Stimulated activated CD4-positive, alpha-beta T cell treated with anti-CD3 and anti-CD28 coated beads, Interleukin-4, amount 100 ng/mL, for 1 hour (primary cell): Measurements from ENCODE around the gene ATP6V1G2.

Experiments used
- DNase-seq: peaks from one replicate; pipeline ENCODE4 v3.0.0-alpha.2; 2020

ATP6V1G2 gene

DNA sequence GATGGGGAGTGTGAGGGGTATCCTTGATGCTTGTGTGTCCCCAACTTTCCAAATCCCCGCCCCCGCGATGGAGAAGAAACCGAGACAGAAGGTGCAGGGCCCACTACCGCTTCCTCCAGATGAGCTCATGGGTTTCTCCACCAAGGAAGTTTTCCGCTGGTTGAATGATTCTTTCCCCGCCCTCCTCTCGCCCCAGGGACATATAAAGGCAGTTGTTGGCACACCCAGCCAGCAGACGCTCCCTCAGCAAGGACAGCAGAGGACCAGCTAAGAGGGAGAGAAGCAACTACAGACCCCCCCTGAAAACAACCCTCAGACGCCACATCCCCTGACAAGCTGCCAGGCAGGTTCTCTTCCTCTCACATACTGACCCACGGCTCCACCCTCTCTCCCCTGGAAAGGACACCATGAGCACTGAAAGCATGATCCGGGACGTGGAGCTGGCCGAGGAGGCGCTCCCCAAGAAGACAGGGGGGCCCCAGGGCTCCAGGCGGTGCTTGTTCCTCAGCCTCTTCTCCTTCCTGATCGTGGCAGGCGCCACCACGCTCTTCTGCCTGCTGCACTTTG, 29.0 kb upstream of the ATP6V1G2 start, which contains the start of gene TNF:
TNF (plus strand) TSS at position 231 of the 567 bp plus-strand sequence; CDS start at position 408, 177 bp downstream.
- DNase-seq = peak; percentile 77

DNA sequence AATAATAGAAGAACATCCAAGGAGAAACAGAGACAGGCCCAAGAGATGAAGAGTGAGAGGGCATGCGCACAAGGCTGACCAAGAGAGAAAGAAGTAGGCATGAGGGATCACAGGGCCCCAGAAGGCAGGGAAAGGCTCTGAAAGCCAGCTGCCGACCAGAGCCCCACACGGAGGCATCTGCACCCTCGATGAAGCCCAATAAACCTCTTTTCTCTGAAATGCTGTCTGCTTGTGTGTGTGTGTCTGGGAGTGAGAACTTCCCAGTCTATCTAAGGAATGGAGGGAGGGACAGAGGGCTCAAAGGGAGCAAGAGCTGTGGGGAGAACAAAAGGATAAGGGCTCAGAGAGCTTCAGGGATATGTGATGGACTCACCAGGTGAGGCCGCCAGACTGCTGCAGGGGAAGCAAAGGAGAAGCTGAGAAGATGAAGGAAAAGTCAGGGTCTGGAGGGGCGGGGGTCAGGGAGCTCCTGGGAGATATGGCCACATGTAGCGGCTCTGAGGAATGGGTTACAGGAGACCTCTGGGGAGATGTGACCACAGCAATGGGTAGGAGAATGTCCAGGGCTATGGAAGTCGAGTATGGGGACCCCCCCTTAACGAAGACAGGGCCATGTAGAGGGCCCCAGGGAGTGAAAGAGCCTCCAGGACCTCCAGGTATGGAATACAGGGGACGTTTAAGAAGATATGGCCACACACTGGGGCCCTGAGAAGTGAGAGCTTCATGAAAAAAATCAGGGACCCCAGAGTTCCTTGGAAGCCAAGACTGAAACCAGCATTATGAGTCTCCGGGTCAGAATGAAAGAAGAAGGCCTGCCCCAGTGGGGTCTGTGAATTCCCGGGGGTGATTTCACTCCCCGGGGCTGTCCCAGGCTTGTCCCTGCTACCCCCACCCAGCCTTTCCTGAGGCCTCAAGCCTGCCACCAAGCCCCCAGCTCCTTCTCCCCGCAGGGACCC, 28.0 kb upstream of the ATP6V1G2 start:
- peak; percentile 53 for DNase-seq

DNA sequence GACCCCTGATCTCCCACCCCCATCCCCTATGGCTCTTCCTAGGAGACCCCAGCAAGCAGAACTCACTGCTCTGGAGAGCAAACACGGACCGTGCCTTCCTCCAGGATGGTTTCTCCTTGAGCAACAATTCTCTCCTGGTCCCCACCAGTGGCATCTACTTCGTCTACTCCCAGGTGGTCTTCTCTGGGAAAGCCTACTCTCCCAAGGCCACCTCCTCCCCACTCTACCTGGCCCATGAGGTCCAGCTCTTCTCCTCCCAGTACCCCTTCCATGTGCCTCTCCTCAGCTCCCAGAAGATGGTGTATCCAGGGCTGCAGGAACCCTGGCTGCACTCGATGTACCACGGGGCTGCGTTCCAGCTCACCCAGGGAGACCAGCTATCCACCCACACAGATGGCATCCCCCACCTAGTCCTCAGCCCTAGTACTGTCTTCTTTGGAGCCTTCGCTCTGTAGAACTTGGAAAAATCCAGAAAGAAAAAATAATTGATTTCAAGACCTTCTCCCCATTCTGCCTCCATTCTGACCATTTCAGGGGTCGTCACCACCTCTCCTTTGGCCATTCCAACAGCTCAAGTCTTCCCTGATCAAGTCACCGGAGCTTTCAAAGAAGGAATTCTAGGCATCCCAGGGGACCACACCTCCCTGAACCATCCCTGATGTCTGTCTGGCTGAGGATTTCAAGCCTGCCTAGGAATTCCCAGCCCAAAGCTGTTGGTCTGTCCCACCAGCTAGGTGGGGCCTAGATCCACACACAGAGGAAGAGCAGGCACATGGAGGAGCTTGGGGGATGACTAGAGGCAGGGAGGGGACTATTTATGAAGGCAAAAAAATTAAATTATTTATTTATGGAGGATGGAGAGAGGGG, 27.1 kb upstream of the ATP6V1G2 start:
- DNase-seq = no peak

DNA sequence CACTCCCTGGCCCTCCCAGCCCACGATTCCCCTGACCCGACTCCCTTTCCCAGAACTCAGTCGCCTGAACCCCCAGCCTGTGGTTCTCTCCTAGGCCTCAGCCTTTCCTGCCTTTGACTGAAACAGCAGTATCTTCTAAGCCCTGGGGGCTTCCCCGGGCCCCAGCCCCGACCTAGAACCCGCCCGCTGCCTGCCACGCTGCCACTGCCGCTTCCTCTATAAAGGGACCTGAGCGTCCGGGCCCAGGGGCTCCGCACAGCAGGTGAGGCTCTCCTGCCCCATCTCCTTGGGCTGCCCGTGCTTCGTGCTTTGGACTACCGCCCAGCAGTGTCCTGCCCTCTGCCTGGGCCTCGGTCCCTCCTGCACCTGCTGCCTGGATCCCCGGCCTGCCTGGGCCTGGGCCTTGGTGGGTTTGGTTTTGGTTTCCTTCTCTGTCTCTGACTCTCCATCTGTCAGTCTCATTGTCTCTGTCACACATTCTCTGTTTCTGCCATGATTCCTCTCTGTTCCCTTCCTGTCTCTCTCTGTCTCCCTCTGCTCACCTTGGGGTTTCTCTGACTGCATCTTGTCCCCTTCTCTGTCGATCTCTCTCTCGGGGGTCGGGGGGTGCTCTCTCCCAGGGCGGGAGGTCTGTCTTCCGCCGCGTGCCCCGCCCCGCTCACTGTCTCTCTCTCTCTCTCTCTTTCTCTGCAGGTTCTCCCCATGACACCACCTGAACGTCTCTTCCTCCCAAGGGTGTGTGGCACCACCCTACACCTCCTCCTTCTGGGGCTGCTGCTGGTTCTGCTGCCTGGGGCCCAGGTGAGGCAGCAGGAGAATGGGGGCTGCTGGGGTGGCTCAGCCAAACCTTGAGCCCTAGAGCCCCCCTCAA, 25.9 kb upstream of the ATP6V1G2 start, which contains the start of gene LTA:
LTA (plus strand) TSS at position 249 of the 871 bp plus-strand sequence; CDS start at position 703, 454 bp downstream.
- peak; percentile 80 for DNase-seq

DNA sequence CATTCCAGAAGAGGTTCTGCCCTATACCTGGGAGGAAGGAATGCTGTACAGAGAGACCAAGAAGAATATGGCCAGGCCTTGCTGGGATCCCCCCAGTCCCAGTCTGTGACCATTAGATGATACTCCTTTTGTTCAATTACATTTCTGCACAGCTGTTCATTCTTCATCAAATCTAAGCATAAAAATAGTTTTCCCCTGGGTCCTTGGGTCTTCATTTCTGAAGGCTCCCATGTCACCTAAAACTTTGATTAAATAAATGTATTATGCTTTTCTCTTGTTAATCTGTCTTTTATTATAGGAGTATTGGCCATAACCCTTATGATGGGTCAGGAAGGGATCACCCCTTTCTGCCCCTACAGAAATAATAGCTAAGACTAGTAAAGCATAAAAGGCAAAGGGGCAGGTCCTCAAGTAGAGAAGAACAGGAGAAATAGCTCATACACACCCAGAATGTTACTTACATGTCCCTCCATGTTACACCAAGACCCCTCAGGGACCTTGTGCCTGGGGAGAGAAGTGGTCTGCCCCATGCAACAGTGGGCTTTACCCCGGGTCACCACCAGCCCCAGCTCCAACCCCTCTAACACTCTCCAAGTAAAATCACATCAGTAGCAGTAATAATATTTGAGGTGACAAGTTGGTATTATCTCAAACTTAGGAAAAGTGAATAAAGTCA, 23.6 kb upstream of the ATP6V1G2 start:
- DNase-seq = no peak

DNA sequence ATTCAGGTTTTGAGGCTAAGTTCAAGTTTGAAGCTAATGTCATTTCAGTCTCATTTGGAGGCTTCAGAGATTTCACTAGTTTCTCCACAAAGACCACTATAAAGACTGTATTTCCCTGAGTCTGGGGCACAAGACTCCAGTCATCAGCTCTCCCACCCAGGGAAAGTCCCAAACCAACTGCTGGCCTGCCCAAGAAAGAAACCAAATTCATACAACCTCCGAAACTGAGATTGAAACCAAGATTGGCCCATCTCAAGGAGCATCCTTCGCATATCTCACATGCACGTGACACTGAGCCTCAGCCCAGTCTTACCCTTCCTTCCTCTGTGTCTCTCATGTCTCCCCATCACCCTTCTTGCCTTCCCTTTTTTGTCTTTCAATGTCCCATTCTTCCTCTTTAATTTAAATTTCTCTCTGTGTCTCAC, 22.1 kb upstream of the ATP6V1G2 start:
- peak; percentile 62 for DNase-seq

DNA sequence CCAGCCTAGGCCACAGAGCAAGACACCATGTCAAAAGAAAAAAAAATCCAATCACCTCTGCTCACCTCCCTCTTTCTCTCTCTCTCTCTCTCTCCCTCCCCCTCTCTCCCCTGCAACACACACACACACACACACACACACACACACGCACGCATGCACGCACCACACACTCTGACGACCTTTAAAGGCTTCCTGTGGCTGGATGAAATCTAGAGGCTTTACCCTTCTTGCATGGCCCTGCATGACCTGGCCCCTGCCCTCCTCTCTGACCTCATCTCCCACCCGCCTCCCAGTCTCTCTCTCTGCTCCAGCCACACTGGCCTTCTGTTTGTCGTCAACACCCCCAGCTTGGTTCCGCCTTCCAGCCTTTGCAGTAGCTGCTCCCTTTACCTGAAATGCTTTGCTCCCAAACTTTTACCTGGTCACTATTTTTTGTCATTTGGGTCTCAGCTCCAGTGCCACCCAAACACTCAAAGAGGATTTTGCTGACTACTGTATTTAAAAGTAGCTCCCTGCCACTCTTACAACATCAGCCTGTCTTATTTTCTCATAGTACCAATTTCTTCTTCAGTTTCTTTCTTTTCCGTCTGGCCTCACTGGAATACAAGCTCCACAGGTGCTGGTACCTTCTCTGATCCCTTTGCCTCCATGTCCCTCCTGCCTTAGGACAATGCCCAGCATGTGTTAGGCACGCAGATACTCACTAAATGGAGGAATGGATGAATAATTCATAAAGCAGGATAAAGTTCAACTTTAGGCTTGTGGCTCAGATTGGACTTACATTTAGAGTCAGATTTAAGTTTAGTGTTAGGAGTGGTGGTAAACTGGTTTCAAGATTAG, 21.3 kb upstream of the ATP6V1G2 start:
- no peak for DNase-seq

DNA sequence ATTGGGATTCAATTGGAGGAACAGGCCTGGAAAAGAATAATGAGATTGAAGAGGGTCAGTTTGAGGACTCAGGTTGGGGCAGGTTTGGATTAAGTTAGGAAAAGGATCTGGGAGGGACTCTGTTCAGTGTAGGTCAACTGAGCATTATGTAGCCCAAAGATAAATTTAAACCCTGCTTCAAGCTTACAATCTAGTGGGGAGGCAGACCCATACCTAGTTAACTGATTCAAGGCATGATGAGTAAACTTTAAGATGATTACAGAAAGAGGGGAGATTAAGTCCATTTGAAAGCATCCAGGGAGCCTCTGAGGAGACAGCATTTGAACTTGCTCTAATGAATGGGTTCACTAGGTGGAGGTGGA, 14.3 kb upstream of the ATP6V1G2 start:
- DNase-seq = no peak

DNA sequence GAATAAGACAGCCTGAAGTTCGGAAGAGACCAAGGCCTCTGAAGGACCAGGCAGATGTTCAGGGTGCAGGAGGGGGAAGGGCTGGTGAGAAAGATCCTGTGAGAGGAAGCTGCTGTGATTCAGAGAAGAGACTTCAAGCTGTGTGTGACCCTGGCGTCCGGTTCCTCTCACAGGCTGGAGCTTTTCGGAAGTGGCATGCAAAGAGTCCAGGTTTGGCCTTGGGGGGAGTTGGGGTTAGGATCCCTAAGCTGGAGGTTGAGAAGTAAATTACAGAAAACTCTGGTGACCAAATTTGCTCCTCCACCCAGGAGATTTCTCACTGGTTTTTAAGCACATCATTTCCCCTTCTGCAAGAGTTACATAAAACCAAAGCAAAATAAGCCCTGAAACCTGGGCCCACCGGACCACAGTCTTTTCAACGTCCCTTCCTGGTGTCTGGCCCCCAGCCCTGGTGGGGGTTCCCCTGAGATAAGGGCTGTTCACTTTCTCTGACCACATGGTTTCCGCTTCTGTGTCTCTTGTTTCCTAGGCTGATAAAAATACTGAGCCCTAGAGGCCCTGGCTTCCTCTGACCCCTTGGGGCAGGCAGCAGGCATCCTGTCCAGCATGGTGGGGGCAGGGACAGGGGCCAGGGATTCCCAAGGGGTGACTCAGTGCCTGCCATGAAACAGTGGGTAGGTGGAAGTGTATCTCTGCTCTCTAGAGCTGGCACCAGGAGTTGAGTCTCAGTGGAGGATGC, 13.7 kb upstream of the ATP6V1G2 start:
- DNase-seq = no peak

DNA sequence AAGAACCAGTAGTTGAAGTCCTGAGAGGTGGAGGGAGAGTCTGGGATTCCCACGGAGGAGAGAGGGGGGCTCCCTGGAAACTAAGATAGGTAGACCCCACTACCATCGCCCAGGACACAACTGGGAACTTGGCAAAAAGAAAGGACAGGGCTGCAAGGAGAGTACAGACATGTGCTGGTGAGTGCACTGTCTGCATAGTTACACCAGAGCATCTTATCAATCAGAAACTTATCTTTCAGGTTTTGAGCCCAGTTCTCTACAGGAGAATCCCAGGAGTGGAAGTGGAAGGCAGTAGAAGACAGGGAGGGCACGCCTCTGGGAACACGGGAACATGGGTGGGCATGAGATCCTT, 13.2 kb upstream of the ATP6V1G2 start:
- no peak for DNase-seq

DNA sequence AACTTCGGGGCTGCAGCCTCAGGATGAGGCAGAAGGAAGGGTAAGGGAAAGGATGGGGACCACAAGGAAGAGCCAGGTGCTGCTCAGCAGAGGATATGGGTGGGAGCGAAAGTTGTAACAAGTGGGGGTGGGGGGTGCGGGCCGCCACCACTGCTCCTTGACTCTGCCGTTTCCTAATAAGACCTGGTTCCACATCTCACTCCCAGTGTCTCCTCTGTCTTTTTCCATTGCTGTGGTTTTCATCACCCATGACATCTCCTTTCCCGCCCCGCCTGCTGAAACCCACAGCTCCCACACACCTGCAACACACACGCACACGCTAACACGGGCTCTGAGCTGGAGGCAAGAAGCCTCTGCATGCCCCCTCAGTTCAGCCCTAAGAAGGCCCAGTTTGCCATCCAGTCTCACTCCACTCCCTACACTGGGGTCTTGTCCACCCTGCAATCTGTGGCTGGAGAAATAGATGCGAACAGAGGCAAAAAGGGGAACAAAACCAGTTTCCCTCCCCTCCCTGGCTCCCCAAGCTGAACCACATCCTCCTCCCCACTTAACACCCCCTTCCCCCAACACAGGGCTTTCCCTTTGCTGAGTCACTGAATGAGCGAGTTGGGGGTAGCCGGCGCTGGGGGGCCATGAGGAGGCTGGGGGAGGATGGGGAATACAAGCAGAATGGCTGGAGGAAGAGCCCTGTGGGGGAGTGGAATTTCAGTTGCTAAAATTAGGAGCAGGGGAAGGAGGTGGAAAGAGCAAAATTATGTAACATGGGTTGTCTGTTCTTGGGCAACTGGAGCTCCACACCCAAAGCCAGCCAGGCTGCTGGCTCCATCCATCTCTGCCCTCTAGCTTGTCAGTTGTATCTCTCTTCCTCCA, 12.5 kb upstream of the ATP6V1G2 start:
- DNase-seq = peak; percentile 69

DNA sequence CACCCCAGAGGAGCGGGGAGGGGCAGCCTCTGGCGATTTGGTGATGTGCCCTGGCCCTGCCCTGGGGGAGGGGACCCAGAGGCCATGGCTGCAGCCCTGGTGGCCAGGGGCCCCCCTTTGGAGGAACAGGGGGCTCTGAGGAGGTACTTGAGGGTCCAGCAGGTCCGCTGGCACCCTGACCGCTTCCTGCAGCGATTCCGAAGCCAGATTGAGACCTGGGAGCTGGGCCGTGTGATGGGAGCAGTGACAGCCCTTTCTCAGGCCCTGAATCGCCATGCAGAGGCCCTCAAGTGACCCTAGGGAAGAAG, 11.9 kb upstream of the ATP6V1G2 start:
- DNase-seq = no peak

DNA sequence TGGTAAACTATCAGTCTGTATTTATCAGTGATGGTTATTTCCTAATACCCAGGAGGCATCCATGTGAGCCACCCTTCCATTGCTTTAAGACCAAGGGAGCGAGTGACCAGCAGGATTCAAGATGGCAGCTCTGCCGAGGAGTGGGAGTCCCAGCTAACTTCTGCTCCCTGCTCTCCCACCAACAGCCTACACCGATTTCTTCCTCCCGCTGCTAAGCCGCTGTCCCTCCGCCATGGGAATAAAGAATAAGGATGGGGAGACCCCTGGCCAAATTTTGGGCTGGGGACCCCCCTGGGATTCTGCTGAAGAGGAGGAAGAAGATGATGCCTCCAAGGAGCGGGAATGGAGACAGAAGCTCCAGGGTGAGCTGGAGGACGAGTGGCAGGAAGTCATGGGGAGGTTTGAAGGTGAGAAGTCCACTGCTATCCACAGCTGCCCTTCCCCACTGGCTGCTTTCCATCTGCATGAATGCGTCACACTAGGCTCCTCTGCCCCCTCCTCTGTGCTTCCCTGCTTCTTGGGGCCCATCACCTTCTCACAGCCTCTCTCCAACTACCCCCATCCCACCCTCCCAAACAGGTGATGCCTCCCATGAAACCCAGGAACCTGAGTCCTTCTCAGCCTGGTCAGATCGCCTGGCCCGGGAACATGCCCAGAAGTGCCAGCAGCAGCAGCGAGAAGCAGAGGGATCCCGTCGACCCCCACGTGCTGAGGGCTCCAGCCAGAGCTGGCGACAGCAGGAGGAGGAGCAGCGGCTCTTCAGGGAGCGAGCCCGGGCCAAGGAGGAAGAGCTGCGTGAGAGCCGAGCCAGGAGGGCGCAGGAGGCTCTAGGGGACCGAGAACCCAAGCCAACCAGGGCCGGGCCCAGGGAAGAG, 11.3 kb upstream of the ATP6V1G2 start:
- DNase-seq = no peak

DNA sequence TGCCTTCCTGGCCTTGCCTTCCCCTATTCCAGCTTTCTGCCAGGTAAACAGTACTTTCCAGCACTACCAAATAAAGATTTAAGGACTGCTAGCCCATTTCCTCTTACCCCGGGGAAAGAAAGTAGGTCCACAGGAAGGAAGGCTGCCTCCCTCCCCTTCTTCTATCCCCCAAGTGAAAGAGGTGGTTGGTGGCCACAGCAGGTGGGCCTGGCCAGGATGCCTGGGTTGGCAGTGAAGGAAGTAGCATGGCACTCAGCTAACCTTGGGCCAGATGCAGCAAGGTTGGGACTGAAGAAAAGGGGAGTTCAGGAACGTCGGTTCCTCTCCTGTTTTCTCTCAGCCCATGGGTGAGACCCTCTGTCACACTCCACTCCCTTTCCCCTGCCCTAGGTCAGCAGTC, 9.9 kb upstream of the ATP6V1G2 start:
- no peak for DNase-seq

DNA sequence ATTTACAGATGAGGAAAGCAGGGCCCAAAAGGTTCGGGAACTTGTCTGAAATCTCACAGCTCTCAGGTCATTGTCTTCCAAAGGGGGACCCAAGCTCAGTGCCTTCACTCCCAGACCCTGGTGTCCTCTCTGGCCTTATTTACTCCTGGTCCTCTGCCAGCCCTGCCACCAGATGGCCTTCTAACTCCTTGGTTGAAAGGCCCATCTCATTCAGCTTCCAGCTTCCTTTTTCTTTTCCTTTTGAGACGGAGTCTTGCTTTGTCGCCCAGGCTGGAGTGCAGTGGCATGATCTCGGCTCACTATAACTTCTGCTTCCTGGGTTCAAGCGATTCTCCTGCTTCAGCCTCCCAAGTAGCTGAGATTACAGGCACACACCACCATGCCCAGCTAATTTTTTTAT, 5.0 kb upstream of the ATP6V1G2 start:
- DNase-seq = peak; percentile 62

DNA sequence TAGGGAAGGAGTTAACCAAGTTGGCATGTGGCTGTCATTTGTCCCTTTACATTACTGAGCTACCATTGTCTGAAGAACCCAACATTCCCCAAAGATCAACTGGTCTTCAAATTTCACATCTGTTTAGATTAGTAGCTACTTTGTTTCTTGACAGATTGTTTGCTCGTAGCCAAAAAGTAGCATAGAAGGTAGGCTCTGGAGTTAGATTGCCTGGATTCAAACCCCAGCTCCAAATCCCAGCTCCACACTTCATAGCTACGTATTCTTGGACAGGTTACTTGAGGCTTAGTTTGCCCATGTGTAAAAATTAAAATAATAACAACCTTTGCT, 2.1 kb upstream of the ATP6V1G2 start:
- DNase-seq = no peak

DNA sequence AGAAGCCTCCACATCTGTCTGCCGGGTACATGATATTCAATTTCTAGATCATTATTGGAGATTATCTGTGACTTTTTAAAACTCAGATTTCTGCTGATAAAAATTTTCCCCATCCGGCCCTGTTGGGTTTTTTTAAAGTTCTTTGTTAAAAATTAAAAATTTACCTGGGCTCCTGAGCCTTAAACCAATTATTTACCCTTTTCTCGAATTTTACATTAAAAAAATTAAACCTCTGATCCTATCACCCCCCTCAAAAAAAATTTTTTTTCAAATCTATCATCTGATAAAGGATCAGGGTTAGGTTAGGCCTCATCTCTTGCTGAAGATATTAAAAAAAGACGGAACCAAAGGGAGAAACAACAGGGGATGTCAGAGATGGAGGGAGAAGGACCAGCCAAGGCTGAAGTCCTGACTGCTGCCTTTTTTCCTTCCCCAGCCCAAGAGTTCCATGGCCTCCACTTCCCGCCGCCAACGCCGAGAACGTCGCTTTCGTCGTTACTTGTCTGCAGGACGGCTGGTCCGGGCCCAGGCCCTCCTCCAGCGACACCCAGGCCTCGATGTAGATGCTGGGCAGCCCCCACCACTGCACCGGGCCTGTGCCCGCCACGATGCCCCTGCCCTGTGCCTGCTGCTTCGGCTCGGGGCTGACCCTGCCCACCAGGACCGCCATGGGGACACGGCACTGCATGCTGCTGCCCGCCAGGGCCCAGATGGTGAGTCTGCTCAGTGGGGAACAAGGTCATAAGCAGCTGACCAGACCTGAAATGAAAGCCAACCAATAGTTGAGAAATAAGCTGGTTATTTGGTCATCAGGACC, 1.5 kb upstream of the ATP6V1G2 start:
- no peak for DNase-seq
